MM.1S (cell line): ENCODE data around the gene DNAH11.

Experiments used
- DNase-seq: peaks from one replicate; pipeline ENCODE4 v3.0.0-alpha.2; 2015
- H2AFZ ChIP-seq: fragments of 300-600 bp; sonication (generic); 2 replicates; pipeline ENCODE4 v1.6.0; 2016; ENCODE audit warnings: antibody characterized with exemption, low read length
- H3F3A ChIP-seq: fragments of 300-600 bp; sonication (generic); 2 replicates; pipeline ENCODE4 v1.6.1; 2016; ENCODE audit warnings: mild to moderate bottlenecking, antibody characterized with exemption, low read length, moderate library complexity, mixed read lengths; ENCODE audit not compliant: insufficient read depth
- H3K27ac ChIP-seq: fragments of 300-600 bp; sonication (generic); 2 replicates; pipeline ENCODE4 v1.5.1; 2016; ENCODE audit warnings: mild to moderate bottlenecking, low read length
- H3K27me3 ChIP-seq: fragments of 300-600 bp; sonication (generic); replicated peaks from 2 replicates; pipeline ENCODE4 v1.6.0; 2016; ENCODE audit warnings: low read length; ENCODE audit not compliant: insufficient read depth
- H3K36me3 ChIP-seq: fragments of 300-600 bp; sonication (generic); replicated peaks from 2 replicates; pipeline ENCODE4 v1.6.1; 2016; ENCODE audit warnings: mild to moderate bottlenecking, low read length, mixed read lengths; ENCODE audit not compliant: insufficient read depth
- H3K4me1 ChIP-seq: fragments of 300-600 bp; sonication (generic); 2 replicates; pipeline ENCODE4 v1.6.1; 2016; ENCODE audit warnings: low read length, mixed read lengths
- H3K4me2 ChIP-seq: fragments of 300-600 bp; sonication (generic); 2 replicates; pipeline ENCODE4 v1.6.0; 2016; ENCODE audit warnings: low read depth, low read length
- H3K4me3 ChIP-seq: fragments of 300-600 bp; sonication (generic); 2 replicates; pipeline ENCODE4 v1.5.1; 2016; ENCODE audit warnings: low read length, mixed read lengths
- H3K79me2 ChIP-seq: fragments of 300-600 bp; sonication (generic); 2 replicates; pipeline ENCODE4 v1.6.1; 2016; ENCODE audit warnings: mixed run types, low read length, mixed read lengths
- H3K9ac ChIP-seq: fragments of 300-600 bp; sonication (generic); 2 replicates; pipeline ENCODE4 v1.6.1; 2016; ENCODE audit warnings: low read length, mixed read lengths
- H3K9me2 ChIP-seq: fragments of 300-600 bp; sonication (generic); replicated peaks from 2 replicates; pipeline ENCODE4 v1.6.1; 2016; ENCODE audit warnings: mild to moderate bottlenecking, low read length, mixed read lengths; ENCODE audit not compliant: insufficient read depth
- H3K9me3 ChIP-seq: fragments of 300-600 bp; sonication (generic); replicated peaks from 2 replicates; pipeline ENCODE4 v1.6.1; 2016; ENCODE audit warnings: mild to moderate bottlenecking, low read length, mixed read lengths; ENCODE audit not compliant: insufficient read depth
- H4K20me1 ChIP-seq: fragments of 300-600 bp; sonication (generic); 2 replicates; pipeline ENCODE4 v1.6.1; 2016; ENCODE audit warnings: mild to moderate bottlenecking, low read length, moderate library complexity, mixed read lengths; ENCODE audit not compliant: insufficient read depth
- EZH2 ChIP-seq: fragments of 300-600 bp; sonication (generic); optimal IDR thresholded peaks from 2 replicates; pipeline ENCODE3; 2017; ENCODE audit warnings: low read depth, mild to moderate bottlenecking, antibody characterized with exemption, low read length, mixed read lengths
- EZH2phosphoT487 ChIP-seq: fragments of 300-600 bp; sonication (generic); IDR thresholded peaks from 2 replicates; pipeline ENCODE4 v1.6.1; 2018; ENCODE audit warnings: antibody characterized with exemption, low read length
- TF ChIP-seq, protein P1 (sequence below): fragments of 300-600 bp; sonication (generic); IDR thresholded peaks from 2 replicates; pipeline ENCODE4 v1.5.1; 2016; ENCODE audit warnings: antibody characterized with exemption, low read length, mixed read lengths

Gene DNAH11

DNA sequence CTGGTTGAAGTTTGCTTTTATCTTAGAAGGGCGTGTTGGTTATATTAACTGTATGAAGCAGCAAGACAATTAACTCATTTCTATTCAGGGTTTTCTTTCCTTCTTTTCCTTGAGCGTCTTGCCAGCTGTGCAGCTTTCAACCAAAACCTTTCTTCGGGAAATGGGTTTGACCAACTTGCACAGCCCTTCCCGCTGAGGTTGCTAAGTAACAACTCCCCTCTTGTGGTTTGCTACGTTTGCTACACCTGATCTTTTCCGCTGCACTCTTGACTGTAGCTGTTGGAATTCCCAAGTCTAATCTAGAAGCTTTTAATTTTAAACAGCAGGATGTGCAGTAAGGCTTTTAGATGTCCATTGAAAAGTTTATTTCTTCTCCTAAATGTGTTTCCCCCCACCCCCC is 286.0 kb downstream of the DNAH11 start:
- DNase-seq: no peak
- H3K4me1 ChIP-seq: no peaks in the 10 kb centered on the region
- no peak overlapping the region for H2AFZ ChIP-seq
- no peaks in the 10 kb centered on the region for H3K27me3 ChIP-seq
- H3K9ac ChIP-seq: no peak overlapping the region
- no peaks in the 10 kb centered on the region for H3F3A ChIP-seq
- no peaks in the 10 kb centered on the region for H3K9me2 ChIP-seq
- no peak overlapping the region for H3K4me2 ChIP-seq
- TF ChIP-seq EZH2 (no peak), EZH2phosphoT487 (no peak)
- TF ChIP-seq, protein P1, sequence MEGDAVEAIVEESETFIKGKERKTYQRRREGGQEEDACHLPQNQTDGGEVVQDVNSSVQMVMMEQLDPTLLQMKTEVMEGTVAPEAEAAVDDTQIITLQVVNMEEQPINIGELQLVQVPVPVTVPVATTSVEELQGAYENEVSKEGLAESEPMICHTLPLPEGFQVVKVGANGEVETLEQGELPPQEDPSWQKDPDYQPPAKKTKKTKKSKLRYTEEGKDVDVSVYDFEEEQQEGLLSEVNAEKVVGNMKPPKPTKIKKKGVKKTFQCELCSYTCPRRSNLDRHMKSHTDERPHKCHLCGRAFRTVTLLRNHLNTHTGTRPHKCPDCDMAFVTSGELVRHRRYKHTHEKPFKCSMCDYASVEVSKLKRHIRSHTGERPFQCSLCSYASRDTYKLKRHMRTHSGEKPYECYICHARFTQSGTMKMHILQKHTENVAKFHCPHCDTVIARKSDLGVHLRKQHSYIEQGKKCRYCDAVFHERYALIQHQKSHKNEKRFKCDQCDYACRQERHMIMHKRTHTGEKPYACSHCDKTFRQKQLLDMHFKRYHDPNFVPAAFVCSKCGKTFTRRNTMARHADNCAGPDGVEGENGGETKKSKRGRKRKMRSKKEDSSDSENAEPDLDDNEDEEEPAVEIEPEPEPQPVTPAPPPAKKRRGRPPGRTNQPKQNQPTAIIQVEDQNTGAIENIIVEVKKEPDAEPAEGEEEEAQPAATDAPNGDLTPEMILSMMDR: no peak
- no peak overlapping the region for H3K4me3 ChIP-seq
- no peak overlapping the region for H3K27ac ChIP-seq
- H4K20me1 ChIP-seq: no peaks in the 10 kb centered on the region
- H3K36me3 ChIP-seq: no peaks in the 10 kb centered on the region
- no peaks in the 10 kb centered on the region for H3K79me2 ChIP-seq
- H3K9me3 ChIP-seq: no peaks in the 10 kb centered on the region

DNA sequence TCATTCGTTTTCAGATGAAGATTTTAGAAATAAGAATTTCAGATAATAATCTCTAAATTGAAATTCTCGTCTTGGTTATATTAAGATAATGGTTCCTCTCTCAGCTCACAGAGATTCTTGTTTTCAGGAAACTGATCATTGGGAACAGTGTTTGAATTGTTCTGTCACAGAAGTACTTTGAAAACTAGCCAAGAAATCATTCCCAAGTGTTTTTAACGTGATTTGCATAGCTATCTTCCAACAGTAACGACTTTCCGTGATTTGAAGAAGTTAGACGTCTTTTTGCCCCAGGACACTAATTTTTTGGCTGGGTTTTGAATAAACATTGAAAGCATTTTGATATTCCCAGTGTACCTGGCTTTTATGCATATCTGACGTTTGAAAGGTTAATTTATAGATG is 286.9 kb downstream of the DNAH11 start:
- DNase-seq: no peak
- Histone ChIP-seq H3K4me1 (no peaks in the 10 kb centered on the region), H3F3A (no peaks in the 10 kb centered on the region), H3K27me3 (no peaks in the 10 kb centered on the region), H3K4me3 (no peak overlapping the region), H3K79me2 (no peaks in the 10 kb centered on the region), H3K9me2 (no peaks in the 10 kb centered on the region), H3K4me2 (no peak overlapping the region), H2AFZ (no peak overlapping the region), H3K9me3 (no peaks in the 10 kb centered on the region), H3K9ac (no peak overlapping the region), H3K36me3 (no peaks in the 10 kb centered on the region), H4K20me1 (no peaks in the 10 kb centered on the region), H3K27ac (no peak overlapping the region)
- TF ChIP-seq EZH2 (no peak), EZH2phosphoT487 (no peak)
- TF ChIP-seq, protein P1: no peak

DNA sequence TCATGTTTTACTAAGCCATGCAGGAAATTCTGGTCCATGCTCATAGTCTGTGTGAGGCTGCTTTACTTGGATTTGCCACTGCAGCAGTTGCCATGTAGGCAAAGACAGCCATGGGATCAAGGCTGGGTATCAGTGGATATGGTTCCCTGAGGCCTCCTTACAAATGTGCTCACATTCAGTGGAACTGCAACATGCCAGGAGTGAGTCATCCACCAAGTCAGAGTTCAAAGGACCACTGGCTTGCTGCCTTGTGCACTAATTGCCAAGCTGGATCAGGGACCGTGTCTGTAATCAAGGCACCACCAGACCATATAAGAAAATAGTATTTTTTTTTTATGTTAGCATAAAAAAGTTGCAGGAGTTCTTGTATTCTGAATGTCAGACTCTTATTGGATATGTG is 301.9 kb downstream of the DNAH11 start:
- Histone ChIP-seq H3K9me2 (no peaks in the 10 kb centered on the region), H3K27ac (no peak overlapping the region), H3K4me3 (no peak overlapping the region), H4K20me1 (no peaks in the 10 kb centered on the region), H3K27me3 (no peaks in the 10 kb centered on the region), H3K4me2 (no peak overlapping the region), H3K4me1 (no peaks in the 10 kb centered on the region), H3K36me3 (no peaks in the 10 kb centered on the region), H3F3A (no peaks in the 10 kb centered on the region), H3K9ac (no peak overlapping the region), H3K79me2 (no peaks in the 10 kb centered on the region), H3K9me3 (no peaks in the 10 kb centered on the region), H2AFZ (no peak overlapping the region)
- TF ChIP-seq EZH2phosphoT487 (no peak), EZH2 (no peak)
- TF ChIP-seq, protein P1: no peak
- no peak for DNase-seq
